ENCODE results near the gene BAHCC1.

Gene BAHCC1

GRCh38 chr17:81511804-81512561, 116.7 kb downstream of the BAHCC1 start:
- Histone ChIP-seq H3K9me3 (ENCODE audit: control insufficient read depth, insufficient read depth, low read length) (peaks cover 4% of the 10 kb centered on the region; the same call in 1 of the 2 replicates), H3K4me1 (ENCODE audit: insufficient read depth, low read length) (peaks cover 9% of the 10 kb centered on the region; the same call in 1 of the 2 replicates), H3K9ac (ENCODE audit: low read depth, low read length) (peak overlapping the region; percentile 96), H3K36me3 (ENCODE audit: insufficient read depth, low read length) (peaks cover 33% of the 10 kb centered on the region)

- H3K36me3 ChIP-seq (ENCODE audit: insufficient read depth, low read length), result peaks cover 33% of the 10 kb centered on the region
- H3K4me1 ChIP-seq (ENCODE audit: insufficient read depth, low read length), result peaks cover 15% of the 10 kb centered on the region; the same call in 1 of the 2 replicates
- H3K9me3 ChIP-seq (ENCODE audit: control insufficient read depth, insufficient read depth, low read length), result peaks cover 4% of the 10 kb centered on the region; the same call in 1 of the 2 replicates
- H3K9ac ChIP-seq (ENCODE audit: low read depth, low read length), result peak within 1 kb of the TSS; percentile 96
Observed at GRCh38 chr17:81512562-81513371, 117.5 kb downstream of the BAHCC1 start, which contains the start of gene ACTG1. Gene ACTG1 (minus strand): TSS chr17:81512799. CDS start chr17:81512354, 445 bp downstream.

- Histone ChIP-seq H3K9ac (ENCODE audit: low read depth, low read length) (peak overlapping the region; percentile 92), H3K4me1 (ENCODE audit: insufficient read depth, low read length) (peaks cover 21% of the 10 kb centered on the region; the same call in 1 of the 2 replicates), H3K9me3 (ENCODE audit: control insufficient read depth, insufficient read depth, low read length) (peaks cover 4% of the 10 kb centered on the region; the same call in 1 of the 2 replicates), H3K36me3 (ENCODE audit: insufficient read depth, low read length) (peaks cover 33% of the 10 kb centered on the region)
Observed at GRCh38 chr17:81513372-81513752, 118.1 kb downstream of the BAHCC1 start.

- Histone ChIP-seq H3K9me3 (ENCODE audit: control insufficient read depth, insufficient read depth, low read length) (peaks cover 4% of the 10 kb centered on the region; the same call in 1 of the 2 replicates), H3K4me1 (ENCODE audit: insufficient read depth, low read length) (peaks cover 21% of the 10 kb centered on the region; the same call in 1 of the 2 replicates), H3K9ac (ENCODE audit: low read depth, low read length) (peak overlapping the region; percentile 92), H3K36me3 (ENCODE audit: insufficient read depth, low read length) (peaks cover 33% of the 10 kb centered on the region)
Observed at GRCh38 chr17:81513753-81514488, 118.7 kb downstream of the BAHCC1 start.

GRCh38 chr17:81514489-81514738, 119.2 kb downstream of the BAHCC1 start:
- peaks cover 4% of the 10 kb centered on the region; the same call in 1 of the 2 replicates for H3K9me3 ChIP-seq (ENCODE audit: control insufficient read depth, insufficient read depth, low read length)
- peak overlapping the region; percentile 92 for H3K9ac ChIP-seq (ENCODE audit: low read depth, low read length)
- peaks cover 28% of the 10 kb centered on the region for H3K36me3 ChIP-seq (ENCODE audit: insufficient read depth, low read length)
- peaks cover 21% of the 10 kb centered on the region; the same call in 1 of the 2 replicates for H3K4me1 ChIP-seq (ENCODE audit: insufficient read depth, low read length)

GRCh38 chr17:81514739-81515529, 119.7 kb downstream of the BAHCC1 start:
- Histone ChIP-seq H3K9ac (ENCODE audit: low read depth, low read length) (peak overlapping the region; percentile 92), H3K36me3 (ENCODE audit: insufficient read depth, low read length) (peaks cover 23% of the 10 kb centered on the region), H3K4me1 (ENCODE audit: insufficient read depth, low read length) (peaks cover 21% of the 10 kb centered on the region; the same call in 1 of the 2 replicates), H3K9me3 (ENCODE audit: control insufficient read depth, insufficient read depth, low read length) (peaks cover 4% of the 10 kb centered on the region; the same call in 1 of the 2 replicates)

- peaks cover 4% of the 10 kb centered on the region; the same call in 1 of the 2 replicates for H3K9me3 ChIP-seq (ENCODE audit: control insufficient read depth, insufficient read depth, low read length)
- peaks cover 26% of the 10 kb centered on the region for H3K4me1 ChIP-seq (ENCODE audit: insufficient read depth, low read length)
- peaks cover 17% of the 10 kb centered on the region for H3K36me3 ChIP-seq (ENCODE audit: insufficient read depth, low read length)
- peak overlapping the region; percentile 92 for H3K9ac ChIP-seq (ENCODE audit: low read depth, low read length)
Observed at GRCh38 chr17:81515530-81516041, 120.3 kb downstream of the BAHCC1 start.

All from ES-I3 (cell line).